Neutrophil (primary cell): ENCODE measurements around the gene KHDC4.

Experiments used
- H3K27ac ChIP-seq: fragments of 200-600 bp; sonication (generic); 2 replicates; pipeline ENCODE4 v1.5.1; 2016; ENCODE audit warnings: mild to moderate bottlenecking, moderate library complexity
- H3K27me3 ChIP-seq: fragments of 200-600 bp; sonication (generic); 2 replicates; pipeline ENCODE4 v1.6.0; 2016; ENCODE audit warnings: mild to moderate bottlenecking
- H3K36me3 ChIP-seq: fragments of 200-600 bp; sonication (generic); 2 replicates; pipeline ENCODE4 v1.5.1; 2017
- H3K4me1 ChIP-seq, 2 experiments: fragments of 200-600 bp in 1 of 2; sonication (generic) in 1 of 2; 1 replicate in 1 of 2; 2 replicates in 1 of 2; pipeline versions ENCODE4 v1.5.1 to v1.6.1; 2013 to 2016; ENCODE audit warnings: low read depth in 1 of 2, low read length in 1 of 2, mild to moderate bottlenecking in 1 of 2, moderate library complexity in 1 of 2; ENCODE audit not compliant: control insufficient read depth in 1 of 2, insufficient read depth in 1 of 2
- H3K4me3 ChIP-seq, 2 experiments: fragments of 200-600 bp in 1 of 2; sonication (generic) in 1 of 2; 1 replicate in 1 of 2; 2 replicates in 1 of 2; pipeline ENCODE4 v1.5.1; 2013 to 2016; ENCODE audit warnings: low read depth in 1 of 2, low read length in 1 of 2, mild to moderate bottlenecking in 1 of 2, moderate library complexity in 1 of 2
- H3K9me3 ChIP-seq: fragments of 200-600 bp; sonication (generic); 2 replicates; pipeline ENCODE4 v1.5.1; 2016
- CTCF ChIP-seq: fragments of 200-600 bp; sonication (generic); IDR thresholded peaks from 2 replicates; pipeline ENCODE4 v1.5.1; 2016; ENCODE audit warnings: antibody characterized with exemption

The KHDC4 gene

DNA sequence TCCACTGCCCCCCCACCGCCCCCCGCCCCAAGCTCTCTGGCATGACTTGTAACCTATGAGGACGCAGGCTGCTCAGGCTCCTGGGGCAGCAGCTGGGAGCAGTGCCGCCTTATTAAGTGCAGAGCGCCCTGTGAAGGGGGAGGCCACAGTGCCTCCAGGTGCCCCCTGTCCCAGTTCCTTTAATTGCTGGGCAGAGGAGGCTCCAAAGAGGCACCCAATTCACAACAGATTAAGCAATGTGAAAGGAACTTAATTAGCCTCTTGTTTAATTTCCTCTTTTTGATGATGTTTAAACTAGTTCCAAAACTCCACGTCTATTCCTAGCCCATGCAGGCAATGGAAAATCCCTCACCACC lies 10.2 kb upstream of the KHDC4 start:
- TF ChIP-seq CTCF, result no peak
- peaks cover 63 to 65% of the 10 kb centered on the region in 2 experiments for H3K4me1 ChIP-seq

GRCh38 chr1:155942578-155943141 lies 8.4 kb upstream of the KHDC4 start:
- Histone ChIP-seq H3K27ac (no peak overlapping the region), H3K9me3 (no peaks in the 10 kb centered on the region), H3K36me3 (peaks cover 31% of the 10 kb centered on the region), H3K27me3 (no peaks in the 10 kb centered on the region), H3K4me3 (no peak overlapping the region), H3K4me1 (peaks cover 63 to 65% of the 10 kb centered on the region in 2 experiments)
- TF ChIP-seq CTCF, result no peak

More for the DNA sequence above, 10.2 kb upstream of the KHDC4 start:
- peaks cover 49% of the 10 kb centered on the region for H3K36me3 ChIP-seq
- H3K9me3 ChIP-seq, result no peaks in the 10 kb centered on the region
- H3K27ac ChIP-seq, result peak overlapping the region; percentile 83
- no peak overlapping the region for H3K4me3 ChIP-seq
- no peaks in the 10 kb centered on the region for H3K27me3 ChIP-seq

- Histone ChIP-seq H3K4me1 (peaks cover 61 to 63% of the 10 kb centered on the region in 2 experiments), H3K36me3 (peaks cover 24% of the 10 kb centered on the region), H3K9me3 (no peaks in the 10 kb centered on the region), H3K27ac (peak overlapping the region; percentile 74), H3K4me3 (no peak overlapping the region), H3K27me3 (no peaks in the 10 kb centered on the region)
- no peak for TF ChIP-seq CTCF
Observed at GRCh38 chr1:155941845-155942531, 7.8 kb upstream of the KHDC4 start.

DNA sequence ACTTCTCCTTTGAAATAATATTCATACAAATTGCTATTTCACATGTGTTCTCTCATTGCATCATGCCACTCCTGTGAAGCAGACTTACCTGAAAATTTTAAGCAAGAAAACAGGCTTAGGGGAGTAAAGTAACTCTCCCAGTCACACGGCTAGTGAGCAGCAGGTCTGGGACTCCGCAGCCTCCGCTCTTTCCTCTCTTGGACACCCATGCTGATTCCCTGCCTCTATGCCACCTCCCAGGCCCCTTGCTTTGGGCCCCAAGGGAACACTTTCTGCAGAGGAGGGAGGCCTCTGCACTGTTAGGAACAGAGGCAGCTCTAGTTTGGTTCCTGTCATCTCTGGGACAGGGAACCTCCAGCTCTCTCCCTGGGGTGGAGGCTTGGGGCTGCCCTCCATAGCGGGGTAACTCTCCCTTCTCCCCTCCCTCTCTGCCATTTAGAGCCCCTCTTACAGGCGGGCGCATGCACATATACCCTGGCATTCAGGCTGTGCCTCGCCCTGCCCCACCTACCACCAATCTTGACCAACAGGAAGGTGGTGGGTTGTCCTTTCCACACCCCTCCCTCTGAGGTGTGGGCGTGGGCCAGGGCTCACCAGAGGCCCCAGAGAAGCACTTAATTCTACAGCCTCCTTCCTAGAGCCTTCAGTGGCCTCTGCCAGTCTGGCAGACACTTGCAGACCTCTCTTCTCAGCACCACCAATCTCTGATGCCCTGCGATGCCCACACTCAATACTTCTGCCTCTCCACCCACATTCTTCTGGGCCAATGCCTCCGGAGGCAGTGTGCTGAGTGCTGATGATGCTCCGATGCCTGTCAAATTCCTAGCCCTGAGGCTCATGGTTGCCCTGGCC lies 7.0 kb upstream of the KHDC4 start, which contains the start of gene RXFP4:
TSS of gene RXFP4 (plus strand) at position 646 of the 852 bp plus-strand sequence. CDS start at position 718, 72 bp downstream.
- Histone ChIP-seq H3K9me3 (no peaks in the 10 kb centered on the region), H3K4me1 (peaks cover 54 to 56% of the 10 kb centered on the region in 2 experiments), H3K36me3 (peaks cover 17% of the 10 kb centered on the region), H3K27me3 (no peaks in the 10 kb centered on the region), H3K4me3 (peak within 1 kb of the TSS in 1 of 2 experiments; percentile 14), H3K27ac (peak within 1 kb of the TSS; percentile 74)
- TF ChIP-seq CTCF, result no peak

- no peaks in the 10 kb centered on the region for H3K9me3 ChIP-seq
- peaks cover 10% of the 10 kb centered on the region for H3K36me3 ChIP-seq
- H3K4me1 ChIP-seq, result peaks cover 47 to 50% of the 10 kb centered on the region in 2 experiments
- no peak for TF ChIP-seq CTCF
- H3K27ac ChIP-seq, result peak overlapping the region; percentile 74
- H3K27me3 ChIP-seq, result no peaks in the 10 kb centered on the region
- H3K4me3 ChIP-seq, result peak overlapping the region in 1 of 2 experiments; percentile 14
Observed at GRCh38 chr1:155940482-155940992, 6.3 kb upstream of the KHDC4 start.
